DND-41 (cell line): ENCODE measurements around the gene MEG3.

Experiments used
- CTCF ChIP-seq: IDR thresholded peaks from 2 replicates; pipeline ENCODE4 v1.5.1; 2012; ENCODE audit warnings: borderline replicate concordance, low read length, moderate library complexity, mild to moderate bottlenecking; ENCODE audit not compliant: poor library complexity, severe bottlenecking; ENCODE audit errors: extremely low read depth
- EZH2 ChIP-seq: IDR thresholded peaks from 3 replicates; pipeline ENCODE4 v1.6.1; 2012; ENCODE audit warnings: borderline replicate concordance, low read depth, mild to moderate bottlenecking, moderate library complexity, low read length, inconsistent platforms; ENCODE audit not compliant: severe bottlenecking

GRCh38 chr14:100867631-100868315 lies 41.9 kb downstream of the MEG3 start:
- no peak for TF ChIP-seq CTCF
- TF ChIP-seq EZH2: no peak
